Ramos (cell line): ENCODE measurements around the gene GALNT1.

Source experiments
- in situ Hi-C: fragments of 300-500 bp; cut with MboI; formaldehyde crosslinking; loops from one replicate; pipeline ENCODE4 v1.14.3; 2022; ENCODE audit warnings: low sequenced_read_pairs; ENCODE audit not compliant: unreplicated experiment

Gene GALNT1

DNA sequence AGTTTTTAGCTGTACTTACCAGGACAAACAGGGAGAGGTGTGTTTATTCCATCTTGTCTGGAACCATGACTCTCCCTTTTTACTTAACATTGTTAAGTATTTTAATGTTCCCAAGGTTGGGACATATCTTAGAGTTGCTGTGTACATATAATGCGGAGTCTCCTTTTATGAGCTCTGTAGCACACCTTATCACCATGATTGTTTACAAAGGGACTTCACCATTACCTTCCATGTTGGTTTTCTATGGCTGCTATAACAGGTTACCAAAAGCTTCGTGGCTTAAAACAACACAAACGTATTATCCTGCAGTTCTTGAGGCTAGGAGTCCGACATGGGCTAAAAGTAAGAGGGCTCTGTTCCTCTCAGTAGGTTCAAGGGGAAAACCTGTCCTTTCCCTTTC, 164.3 kb downstream of the GALNT1 start:
- in situ Hi-C loops: no loop called here

DNA sequence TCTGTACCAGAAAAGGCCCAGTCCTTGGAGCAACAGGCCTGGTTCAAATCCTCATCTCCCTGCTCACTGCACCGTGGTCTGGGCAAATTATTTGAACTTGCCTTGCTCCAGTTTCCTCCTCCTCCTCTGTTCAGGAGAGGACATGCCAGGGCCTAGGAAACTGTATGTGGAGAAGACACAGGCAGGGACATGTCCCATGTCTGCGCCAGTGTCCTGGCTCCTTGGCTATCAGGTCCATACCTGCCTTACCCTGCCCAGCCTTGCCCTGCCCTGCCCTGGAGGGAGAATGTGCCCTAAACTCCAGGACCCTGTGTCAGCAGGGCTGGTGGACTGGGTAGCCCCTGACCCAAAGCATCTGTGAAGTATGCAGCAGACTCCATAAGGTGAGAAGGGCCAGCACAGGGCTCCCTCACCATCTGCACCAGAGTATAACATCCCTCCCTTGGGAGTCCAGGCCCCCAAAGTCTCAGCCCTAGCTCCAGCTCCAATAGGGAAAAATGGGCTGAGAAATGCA, 165.3 kb downstream of the GALNT1 start:
- in situ Hi-C loops: no loop called here

DNA sequence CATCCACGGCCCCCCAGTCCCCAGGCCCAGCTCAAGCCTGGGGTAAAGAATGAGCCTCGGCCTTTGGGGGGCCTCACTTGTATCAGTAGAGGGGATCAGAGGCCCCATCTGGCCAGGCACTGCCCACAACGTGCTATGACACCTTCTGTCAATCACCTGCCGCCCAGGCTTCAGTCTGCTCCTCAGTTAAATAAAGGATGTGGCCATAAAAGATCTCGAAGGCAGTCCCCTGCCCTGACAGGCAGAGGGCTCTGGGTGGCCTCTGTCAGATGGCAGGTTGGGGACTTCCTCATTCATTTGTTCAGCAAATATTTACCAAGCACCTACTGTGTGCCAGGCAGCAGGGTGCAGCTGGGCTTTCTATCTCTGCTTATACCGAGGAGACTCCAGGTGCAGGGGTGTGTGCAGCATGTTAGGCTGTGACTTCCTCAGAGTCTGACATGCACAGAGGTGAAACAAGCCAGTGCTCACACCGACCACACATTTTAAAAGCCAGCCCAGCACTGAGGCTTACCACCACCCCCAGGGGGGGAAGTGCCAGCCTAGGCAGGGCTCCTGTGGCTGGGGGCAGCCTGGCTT, 166.4 kb downstream of the GALNT1 start:
- in situ Hi-C loops: no loop called here

DNA sequence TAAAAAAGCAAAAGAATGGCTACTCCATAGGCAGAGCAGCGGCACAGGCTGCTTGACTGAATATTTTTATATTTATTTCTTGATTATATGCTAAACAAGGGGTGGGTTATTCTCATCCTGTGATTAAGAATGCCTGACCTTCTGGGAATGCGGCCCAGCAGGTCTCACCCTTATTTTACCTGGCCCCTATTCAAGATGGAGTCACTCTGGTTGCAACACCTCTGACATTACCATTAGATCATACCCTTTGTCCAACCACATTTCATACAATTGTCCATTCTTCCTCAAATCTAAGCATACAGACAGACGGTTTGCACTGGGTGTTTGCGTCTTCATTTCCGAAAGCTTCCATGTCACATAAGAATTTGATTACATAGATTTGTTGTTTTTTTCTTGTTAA, 168.2 kb downstream of the GALNT1 start:
- in situ Hi-C loops: loop anchor here (5.0 kb wide), 1 partner anchor 533 kb away; no protein-coding TSS in a partner anchor

DNA sequence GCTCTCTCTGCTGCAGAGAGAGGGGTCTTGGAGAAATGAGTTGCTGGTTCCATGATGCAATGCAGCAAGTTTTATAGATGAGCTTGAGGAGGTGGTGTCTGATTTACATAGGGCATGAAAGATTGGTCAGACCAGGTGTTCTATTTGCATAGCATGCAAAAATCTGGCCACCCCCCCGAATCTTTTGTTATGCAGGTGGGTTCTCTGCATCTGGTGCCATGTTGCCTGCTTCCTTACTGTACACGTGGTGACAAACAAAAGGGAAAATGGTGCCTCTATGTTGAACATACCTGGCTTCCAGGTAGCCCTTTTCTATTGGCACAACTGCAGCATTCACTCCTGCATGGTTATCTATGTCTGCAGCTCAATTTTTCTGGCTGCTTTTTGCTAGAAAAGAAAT, 169.4 kb downstream of the GALNT1 start:
- in situ Hi-C loops: loop anchor here (5.0 kb wide), 1 partner anchor 531 kb away; no protein-coding TSS in a partner anchor

DNA sequence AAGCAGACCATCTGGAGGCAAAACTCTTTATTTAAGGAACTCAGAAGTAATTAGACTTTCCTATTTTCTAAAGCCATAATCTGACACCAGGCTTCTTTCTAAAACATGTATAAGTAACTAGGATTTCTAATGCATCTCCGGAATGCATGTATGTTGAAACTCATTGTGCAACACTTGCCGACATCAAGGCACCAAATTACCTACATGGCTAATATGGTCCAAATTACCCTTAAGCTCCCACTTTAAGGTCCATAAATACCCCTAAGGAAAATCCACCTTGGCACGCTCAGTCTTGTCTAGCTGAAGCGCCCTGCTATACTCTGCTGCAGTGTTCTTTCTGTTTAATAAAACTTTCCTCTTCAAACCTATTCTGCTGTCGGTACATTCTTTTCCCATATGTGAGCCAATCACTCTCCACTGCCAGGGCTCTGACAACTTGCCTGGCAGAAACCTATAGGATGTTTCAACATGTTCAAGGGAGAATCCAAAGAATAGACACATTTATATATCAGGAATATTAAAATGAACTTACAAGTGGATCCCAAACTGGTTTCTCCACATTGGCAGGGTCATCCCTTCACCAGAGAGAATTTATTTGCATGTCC, 171.9 kb downstream of the GALNT1 start:
- in situ Hi-C loops: loop anchor here (5.0 kb wide), 1 partner anchor 529 kb away; no protein-coding TSS in a partner anchor

DNA sequence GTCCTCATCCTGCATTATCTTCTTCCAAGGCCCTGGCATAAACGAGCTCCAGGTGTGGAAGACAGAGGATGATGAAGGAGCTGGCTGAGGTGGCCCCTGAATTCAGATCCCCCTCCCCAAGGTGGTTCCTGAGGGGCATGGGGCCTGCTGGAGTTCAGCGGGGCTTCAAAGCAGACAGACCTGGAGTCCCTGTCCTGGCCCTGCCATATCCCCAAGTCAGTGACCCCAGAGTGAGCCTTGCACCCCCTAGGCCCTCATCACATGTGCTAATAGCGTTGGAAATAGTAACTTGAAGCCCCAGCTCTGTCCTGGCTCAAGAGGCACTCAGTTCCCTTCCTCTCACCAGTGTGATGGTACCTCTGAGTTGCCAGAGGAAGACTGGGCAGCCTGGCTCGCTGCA, 172.9 kb downstream of the GALNT1 start:
- in situ Hi-C loops: loop anchor here (5.0 kb wide), 1 partner anchor 528 kb away; no protein-coding TSS in a partner anchor

DNA sequence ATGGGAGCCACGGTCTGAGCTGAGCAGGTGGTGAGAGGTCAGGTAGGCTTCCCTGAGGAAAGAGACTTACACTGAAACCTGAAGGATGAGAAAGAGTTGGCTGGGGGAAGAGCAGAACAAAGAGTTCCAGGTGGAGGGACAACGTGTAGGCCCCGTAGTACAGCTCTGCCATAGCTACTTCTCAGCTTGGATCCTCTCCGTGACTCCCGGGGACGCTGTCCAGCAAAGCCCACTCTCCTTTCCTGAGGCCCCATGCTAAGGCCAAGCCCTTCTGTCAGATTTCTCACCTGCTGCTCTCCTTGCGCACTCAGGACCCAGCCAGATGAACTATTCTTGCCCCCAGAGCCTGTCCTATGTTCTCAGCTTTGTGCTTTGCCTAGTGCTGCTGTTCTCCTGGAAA, 173.8 kb downstream of the GALNT1 start:
- in situ Hi-C loops: loop anchor here (5.0 kb wide), 1 partner anchor 197 kb away; no protein-coding TSS in a partner anchor

DNA sequence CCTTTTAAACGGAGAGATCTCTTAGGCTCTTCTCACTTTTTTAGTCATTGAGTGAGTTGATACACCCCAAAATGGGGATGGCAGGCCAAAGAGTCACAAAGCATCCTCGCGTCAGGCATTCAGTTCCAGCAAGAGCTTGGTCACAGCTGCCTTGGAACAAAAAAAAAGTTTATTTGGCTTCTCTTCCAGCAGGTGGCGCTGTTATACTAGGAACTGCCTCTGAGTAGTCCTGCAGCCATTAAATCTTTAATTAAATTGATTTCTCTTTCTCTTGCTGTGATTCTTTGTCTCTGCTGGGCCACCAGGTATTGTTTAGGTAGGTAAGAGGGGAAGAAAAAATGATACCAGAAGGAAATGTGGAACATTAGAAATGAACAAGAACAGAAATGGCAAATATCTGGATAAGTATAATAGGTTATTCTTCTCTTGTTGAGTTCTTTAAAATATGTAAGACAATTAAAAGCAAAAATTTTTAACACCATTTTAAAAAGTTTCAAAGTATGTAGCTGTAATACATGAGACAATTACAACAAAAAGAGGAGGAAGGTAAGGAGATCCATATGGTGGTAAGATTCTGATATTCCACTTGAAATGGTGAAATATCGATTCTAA, 175.1 kb downstream of the GALNT1 start:
- in situ Hi-C loops: loop anchor here (5.0 kb wide), 1 partner anchor 196 kb away; no protein-coding TSS in a partner anchor
